Measurements from ENCODE around the gene PGAM4.

DNA sequence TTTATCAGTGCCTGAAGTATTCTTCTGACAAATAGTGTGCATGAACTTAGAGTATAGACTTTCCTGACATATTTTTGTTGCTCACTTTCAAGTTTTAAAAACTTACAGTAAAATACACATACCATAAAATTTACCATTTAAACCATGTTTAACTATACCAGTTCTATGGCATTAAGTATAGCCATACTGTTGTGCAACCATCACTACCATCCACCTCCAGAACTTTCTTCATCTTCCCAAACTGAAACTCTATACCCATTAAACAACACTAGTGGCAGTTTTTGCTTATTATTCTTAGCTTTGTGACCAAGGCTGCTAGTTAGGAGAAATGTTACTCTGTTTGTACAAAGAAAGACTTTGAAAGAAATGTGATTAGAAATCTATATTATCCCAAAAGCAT, 33.1 kb downstream of the PGAM4 start:
- TF ChIP-seq, protein P1, sequence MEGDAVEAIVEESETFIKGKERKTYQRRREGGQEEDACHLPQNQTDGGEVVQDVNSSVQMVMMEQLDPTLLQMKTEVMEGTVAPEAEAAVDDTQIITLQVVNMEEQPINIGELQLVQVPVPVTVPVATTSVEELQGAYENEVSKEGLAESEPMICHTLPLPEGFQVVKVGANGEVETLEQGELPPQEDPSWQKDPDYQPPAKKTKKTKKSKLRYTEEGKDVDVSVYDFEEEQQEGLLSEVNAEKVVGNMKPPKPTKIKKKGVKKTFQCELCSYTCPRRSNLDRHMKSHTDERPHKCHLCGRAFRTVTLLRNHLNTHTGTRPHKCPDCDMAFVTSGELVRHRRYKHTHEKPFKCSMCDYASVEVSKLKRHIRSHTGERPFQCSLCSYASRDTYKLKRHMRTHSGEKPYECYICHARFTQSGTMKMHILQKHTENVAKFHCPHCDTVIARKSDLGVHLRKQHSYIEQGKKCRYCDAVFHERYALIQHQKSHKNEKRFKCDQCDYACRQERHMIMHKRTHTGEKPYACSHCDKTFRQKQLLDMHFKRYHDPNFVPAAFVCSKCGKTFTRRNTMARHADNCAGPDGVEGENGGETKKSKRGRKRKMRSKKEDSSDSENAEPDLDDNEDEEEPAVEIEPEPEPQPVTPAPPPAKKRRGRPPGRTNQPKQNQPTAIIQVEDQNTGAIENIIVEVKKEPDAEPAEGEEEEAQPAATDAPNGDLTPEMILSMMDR (IDR thresholded peaks at IDR 0.05) = no peak
- TF ChIP-seq CREB1 (CRISPR knock-in tag; IDR thresholded peaks at IDR 0.05) (no peak), TEAD4 (CRISPR knock-in tag; IDR thresholded peaks at IDR 0.05) (no peak), IRF2 (CRISPR knock-in tag; IDR thresholded peaks at IDR 0.05; ENCODE audit: borderline replicate concordance, low read depth) (no peak), NR2C2 (CRISPR knock-in tag; IDR thresholded peaks at IDR 0.05) (no peak), TP53 (CRISPR knock-in tag; IDR thresholded peaks at IDR 0.05) (no peak), ATF1 (CRISPR knock-in tag; IDR thresholded peaks at IDR 0.05) (no peak), TEAD1 (CRISPR knock-in tag; IDR thresholded peaks at IDR 0.05) (no peak)
- TF ChIP-seq, protein P2, sequence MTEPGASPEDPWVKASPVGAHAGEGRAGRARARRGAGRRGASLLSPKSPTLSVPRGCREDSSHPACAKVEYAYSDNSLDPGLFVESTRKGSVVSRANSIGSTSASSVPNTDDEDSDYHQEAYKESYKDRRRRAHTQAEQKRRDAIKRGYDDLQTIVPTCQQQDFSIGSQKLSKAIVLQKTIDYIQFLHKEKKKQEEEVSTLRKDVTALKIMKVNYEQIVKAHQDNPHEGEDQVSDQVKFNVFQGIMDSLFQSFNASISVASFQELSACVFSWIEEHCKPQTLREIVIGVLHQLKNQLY (CRISPR knock-in tag; IDR thresholded peaks at IDR 0.05) = no peak
- TF ChIP-seq, protein P3, sequence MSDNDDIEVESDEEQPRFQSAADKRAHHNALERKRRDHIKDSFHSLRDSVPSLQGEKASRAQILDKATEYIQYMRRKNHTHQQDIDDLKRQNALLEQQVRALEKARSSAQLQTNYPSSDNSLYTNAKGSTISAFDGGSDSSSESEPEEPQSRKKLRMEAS (CRISPR knock-in tag; IDR thresholded peaks at IDR 0.05) = no peak
- TF ChIP-seq, protein P4, sequence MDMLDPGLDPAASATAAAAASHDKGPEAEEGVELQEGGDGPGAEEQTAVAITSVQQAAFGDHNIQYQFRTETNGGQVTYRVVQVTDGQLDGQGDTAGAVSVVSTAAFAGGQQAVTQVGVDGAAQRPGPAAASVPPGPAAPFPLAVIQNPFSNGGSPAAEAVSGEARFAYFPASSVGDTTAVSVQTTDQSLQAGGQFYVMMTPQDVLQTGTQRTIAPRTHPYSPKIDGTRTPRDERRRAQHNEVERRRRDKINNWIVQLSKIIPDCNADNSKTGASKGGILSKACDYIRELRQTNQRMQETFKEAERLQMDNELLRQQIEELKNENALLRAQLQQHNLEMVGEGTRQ (CRISPR knock-in tag; IDR thresholded peaks at IDR 0.05) = no peak
- TF ChIP-seq, protein P5, sequence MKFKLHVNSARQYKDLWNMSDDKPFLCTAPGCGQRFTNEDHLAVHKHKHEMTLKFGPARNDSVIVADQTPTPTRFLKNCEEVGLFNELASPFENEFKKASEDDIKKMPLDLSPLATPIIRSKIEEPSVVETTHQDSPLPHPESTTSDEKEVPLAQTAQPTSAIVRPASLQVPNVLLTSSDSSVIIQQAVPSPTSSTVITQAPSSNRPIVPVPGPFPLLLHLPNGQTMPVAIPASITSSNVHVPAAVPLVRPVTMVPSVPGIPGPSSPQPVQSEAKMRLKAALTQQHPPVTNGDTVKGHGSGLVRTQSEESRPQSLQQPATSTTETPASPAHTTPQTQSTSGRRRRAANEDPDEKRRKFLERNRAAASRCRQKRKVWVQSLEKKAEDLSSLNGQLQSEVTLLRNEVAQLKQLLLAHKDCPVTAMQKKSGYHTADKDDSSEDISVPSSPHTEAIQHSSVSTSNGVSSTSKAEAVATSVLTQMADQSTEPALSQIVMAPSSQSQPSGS (CRISPR knock-in tag; IDR thresholded peaks at IDR 0.05; ENCODE audit: borderline replicate concordance, low read depth) = no peak
- TF ChIP-seq, protein P6, sequence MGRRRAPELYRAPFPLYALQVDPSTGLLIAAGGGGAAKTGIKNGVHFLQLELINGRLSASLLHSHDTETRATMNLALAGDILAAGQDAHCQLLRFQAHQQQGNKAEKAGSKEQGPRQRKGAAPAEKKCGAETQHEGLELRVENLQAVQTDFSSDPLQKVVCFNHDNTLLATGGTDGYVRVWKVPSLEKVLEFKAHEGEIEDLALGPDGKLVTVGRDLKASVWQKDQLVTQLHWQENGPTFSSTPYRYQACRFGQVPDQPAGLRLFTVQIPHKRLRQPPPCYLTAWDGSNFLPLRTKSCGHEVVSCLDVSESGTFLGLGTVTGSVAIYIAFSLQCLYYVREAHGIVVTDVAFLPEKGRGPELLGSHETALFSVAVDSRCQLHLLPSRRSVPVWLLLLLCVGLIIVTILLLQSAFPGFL (CRISPR knock-in tag; IDR thresholded peaks at IDR 0.05; ENCODE audit: borderline replicate concordance) = no peak
